C1 segment of cervical spinal cord (tissue), 14 donors: ENCODE measurements around the gene CAMKMT.

ENCODE experiments used
- DNase-seq, 14 donors: peaks; one replicate each; lab custom pipeline; 2025; lab: John Stamatoyannopoulos, UW

The CAMKMT gene

GRCh38 chr2:44361330-44362206 is at the start of gene CAMKMT, which contains the start of gene PREPL:
TSS of gene CAMKMT (plus strand) at chr2:44361947.
TSS of gene PREPL (minus strand) at chr2:44361494. CDS start at chr2:44346342, 15,152 bp downstream.
- peak; percentile 86 to 98 (median 97) for DNase-seq

DNA sequence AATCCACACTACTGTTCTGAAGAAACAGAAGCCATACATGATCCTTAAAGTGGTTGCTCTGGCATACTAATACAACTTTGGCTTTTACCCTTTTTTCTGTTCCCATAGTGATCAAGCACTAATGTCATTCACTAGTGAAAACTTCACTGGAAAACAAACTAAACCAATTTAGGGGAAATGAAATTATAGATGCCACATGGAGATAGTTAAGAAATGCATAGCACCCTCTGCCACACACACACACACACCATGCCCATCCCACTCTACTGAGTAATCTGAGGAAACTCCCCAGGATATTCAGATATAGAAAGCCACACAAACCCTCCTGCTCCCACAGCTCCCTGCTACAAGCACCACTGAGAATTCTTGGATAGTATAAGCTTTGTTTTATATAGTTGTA is 47.4 kb upstream of the CAMKMT start:
- no peak for DNase-seq

DNA sequence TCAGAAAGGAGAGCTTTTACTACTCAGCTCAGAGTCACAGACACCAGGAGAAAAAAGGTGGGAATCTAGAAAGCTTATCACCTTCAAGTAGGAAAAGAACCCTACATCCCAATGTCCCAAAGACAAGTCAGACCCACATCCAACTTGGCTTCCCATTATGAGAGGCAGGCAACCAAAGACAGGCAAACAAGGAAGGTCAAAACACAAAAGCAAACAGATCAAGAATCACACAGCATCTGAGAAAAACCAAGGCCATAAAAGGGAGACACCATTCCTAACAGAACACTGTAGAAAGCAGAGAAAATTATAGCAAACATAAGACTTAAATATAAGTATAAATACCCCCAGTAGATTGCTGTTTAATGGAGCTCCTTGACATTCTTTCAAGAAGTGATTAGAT is 45.8 kb upstream of the CAMKMT start:
- no peak for DNase-seq

DNA sequence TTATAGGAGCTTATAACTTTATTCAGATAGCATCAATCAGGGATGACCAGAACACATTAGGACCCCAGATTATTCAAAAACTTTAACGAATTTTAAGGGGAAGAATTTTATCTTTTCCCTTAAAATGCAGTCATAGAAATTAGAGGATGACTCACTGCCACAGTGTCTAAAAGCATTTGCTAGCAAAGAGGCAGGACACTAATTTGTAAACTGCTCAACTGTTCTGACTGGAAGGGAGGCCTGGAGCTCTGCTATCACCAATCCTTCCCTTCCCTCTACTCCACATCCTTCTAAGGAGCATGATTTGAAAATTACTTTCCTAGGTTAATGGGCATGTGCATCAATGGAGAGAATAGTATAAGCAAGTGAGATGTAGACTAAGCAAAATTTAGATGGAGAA is 40.9 kb upstream of the CAMKMT start:
- DNase-seq: no peak

GRCh38 chr2:44321360-44321759 is 40.4 kb upstream of the CAMKMT start:
- DNase-seq: no peak

DNA sequence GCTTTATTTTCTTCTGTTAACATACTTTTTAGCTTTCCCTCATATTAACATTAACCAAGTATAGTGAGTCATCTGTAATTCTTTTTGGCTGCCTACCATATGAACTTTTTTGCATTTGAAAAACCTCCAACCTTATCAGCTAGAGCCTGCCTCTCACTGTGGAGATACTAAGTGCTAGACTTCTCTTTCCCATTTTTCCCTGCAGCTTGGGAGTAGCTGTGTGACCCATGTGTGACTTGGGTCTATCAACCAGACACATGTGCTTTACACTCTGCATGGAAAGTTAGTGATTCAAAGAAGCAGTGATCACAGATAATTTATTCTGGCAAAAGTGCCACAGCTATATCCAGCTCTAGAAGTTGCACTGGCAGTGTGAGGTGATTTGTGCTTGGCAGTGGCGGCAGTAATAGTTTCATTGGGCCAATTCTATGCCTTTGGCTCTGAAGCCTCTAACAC is 36.7 kb upstream of the CAMKMT start:
- no peak for DNase-seq

- no peak for DNase-seq
These were observed 35.9 kb upstream of the CAMKMT start for GRCh38 chr2:44325897-44326296.

- no peak for DNase-seq
These were observed 35.0 kb upstream of the CAMKMT start for GRCh38 chr2:44326548-44327264.

GRCh38 chr2:44328750-44329149 is 33.0 kb upstream of the CAMKMT start:
- DNase-seq: no peak

GRCh38 chr2:44329343-44329742 is 32.4 kb upstream of the CAMKMT start:
- DNase-seq: no peak

DNA sequence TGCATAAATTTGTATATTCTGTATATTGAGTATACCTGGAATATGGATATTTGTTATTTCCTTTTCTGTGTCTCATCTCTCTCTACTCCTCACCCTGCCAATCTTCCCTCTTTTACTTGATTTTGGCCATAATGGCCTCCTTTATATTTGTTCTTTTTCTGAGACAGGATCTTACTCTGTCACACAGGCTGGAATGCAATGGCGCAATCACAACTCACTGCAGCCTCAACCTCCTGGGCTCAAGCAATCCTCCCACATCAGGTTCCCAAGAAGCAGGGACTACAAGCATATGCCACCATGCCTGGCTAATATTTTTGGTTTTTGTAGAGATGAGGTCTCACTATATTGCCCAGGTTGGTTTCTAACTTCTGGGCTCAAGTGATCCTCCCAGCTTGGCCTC is 30.9 kb upstream of the CAMKMT start:
- no peak for DNase-seq

GRCh38 chr2:44333994-44334393 is 27.8 kb upstream of the CAMKMT start:
- DNase-seq: no peak

- no peak for DNase-seq
These were observed 25.8 kb upstream of the CAMKMT start for GRCh38 chr2:44335806-44336538.

DNA sequence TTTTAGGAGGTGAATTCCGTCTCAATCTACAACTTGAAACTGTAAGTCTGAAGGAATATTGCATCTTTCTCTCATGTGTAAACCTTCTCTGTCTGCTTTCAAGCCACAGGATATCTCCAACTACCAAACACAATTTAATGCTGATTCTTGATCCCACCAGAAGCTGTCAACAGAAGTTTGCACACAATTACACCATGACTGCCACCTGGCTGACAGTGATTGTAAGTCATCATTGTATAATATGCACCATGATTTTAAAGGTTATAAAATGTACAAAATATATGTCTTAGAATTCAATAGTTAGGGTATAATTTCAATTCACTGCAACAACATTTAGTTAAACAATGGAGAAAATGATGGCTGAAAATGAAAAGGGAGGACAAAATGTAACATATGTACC is 18.9 kb upstream of the CAMKMT start:
- peak in 1 of 14 donors; percentile 8 for DNase-seq

DNA sequence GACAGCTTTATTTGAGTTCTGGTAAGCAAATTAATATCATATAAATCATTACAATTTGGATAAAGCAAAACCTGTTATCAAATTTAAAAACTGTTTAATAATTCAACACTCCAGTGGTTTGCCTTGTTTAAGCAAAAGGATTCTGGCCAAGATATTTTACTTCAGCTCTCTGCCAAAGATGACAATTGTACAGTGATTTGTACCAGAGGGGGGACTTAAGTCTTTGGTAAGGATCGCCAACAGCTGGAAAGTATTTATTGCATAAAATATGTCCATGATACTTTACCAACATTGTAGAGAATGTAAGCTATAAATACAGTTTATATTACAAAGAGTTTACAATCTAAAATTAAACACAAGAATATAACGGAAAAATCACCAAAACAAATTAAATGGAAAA is 14.2 kb upstream of the CAMKMT start:
- no peak for DNase-seq

DNA sequence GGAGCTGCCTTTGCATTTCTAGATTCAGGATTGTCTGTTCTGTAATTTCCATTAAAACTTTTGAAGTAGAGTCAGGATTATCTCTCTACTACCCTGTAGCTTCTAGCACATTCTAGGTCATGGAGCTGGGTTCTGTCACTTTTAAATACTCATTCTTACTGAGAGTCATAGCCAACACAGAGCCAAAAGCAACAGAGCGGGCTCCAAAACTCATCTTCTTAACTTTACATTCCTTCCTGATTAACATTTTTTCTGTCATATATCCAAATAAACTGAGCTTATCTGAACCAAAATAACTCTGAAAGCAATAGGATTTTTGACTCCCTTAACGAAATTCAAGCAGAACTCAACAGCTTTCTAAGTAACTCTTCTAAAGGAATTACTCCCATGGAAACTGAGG is 13.3 kb upstream of the CAMKMT start:
- no peak for DNase-seq

DNA sequence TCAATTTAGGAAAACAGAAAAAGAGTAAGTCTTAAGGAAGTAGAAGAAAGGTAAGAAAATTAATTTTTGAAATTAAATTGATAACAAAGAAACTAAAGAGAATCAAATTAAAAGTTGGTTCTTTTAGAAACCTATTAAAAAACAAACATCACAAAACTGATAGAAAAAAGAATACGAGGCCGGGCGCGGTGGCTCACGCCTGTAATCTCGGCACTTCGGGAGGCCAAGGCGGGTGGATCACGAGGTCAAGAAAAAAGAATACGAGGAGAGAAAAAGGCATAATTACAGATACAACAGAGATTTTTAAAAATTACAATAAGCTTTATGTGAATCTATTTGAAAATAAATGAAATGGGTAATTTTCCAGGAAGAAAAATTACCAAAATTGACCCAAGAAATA is 12.2 kb upstream of the CAMKMT start:
- DNase-seq: no peak

DNA sequence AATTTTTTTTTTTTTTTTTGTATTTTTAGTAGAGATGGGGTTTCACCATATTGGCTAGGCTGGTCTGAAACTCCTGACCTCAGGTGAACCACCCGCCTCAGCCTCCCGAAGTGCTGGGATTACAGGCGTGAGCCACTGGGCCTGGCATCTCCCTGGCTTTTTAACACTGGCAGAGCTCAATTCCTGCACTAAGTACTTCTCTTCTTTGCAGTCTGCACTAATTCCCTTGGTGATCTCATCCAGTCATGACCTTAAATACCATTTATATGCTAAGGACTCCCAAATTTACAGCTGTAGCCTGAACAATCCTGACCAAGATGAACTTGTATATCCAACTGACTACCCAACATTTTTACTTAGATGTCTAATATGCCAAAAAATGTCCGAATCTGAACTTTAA is 10.7 kb upstream of the CAMKMT start:
- DNase-seq: no peak

- no peak for DNase-seq
These were observed 10.1 kb upstream of the CAMKMT start for GRCh38 chr2:44351676-44352075.

DNA sequence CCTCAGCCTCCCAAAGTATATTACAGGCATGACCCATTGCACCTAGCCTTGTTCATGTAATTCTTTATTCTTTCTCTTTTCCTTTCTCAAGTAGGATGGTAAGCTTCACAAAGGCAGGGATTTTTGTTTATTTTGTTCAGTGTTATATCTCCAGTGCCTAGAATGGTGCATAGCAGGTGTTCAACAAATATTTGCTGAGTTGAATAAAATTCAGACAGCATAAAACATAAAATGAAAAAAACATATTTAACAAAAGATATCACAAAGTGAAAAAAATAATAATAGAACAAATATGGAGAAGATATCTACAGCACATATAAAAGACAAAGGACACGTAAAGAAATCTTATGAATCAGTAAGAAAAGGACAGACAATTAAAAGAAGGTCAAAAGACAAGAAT is 9.2 kb upstream of the CAMKMT start:
- DNase-seq: no peak

- DNase-seq: no peak
These were observed 7.0 kb upstream of the CAMKMT start for GRCh38 chr2:44354761-44355160.

- DNase-seq: no peak
These were observed 3.2 kb upstream of the CAMKMT start for GRCh38 chr2:44358503-44358902.
